ENCODE data around the gene MTA1.

DNA sequence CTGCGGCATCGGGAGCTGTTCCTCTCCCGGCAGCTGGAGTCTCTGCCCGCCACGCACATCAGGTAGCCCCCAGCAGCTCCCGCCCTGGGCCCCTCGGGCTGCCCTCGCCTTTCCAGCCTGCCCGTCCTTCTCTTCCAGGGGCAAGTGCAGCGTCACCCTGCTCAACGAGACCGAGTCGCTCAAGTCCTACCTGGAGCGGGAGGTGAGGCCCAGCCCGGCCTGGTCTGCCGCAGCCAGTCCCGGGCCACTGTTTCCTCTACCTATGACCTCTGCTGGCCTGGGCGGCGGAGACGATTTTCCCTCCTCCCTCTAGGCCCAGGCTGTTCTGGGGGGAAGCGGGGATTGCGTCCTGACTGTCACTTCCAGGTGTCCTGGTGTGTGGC, 30.5 kb downstream of the MTA1 start:
- TF ChIP-seq, protein P1, sequence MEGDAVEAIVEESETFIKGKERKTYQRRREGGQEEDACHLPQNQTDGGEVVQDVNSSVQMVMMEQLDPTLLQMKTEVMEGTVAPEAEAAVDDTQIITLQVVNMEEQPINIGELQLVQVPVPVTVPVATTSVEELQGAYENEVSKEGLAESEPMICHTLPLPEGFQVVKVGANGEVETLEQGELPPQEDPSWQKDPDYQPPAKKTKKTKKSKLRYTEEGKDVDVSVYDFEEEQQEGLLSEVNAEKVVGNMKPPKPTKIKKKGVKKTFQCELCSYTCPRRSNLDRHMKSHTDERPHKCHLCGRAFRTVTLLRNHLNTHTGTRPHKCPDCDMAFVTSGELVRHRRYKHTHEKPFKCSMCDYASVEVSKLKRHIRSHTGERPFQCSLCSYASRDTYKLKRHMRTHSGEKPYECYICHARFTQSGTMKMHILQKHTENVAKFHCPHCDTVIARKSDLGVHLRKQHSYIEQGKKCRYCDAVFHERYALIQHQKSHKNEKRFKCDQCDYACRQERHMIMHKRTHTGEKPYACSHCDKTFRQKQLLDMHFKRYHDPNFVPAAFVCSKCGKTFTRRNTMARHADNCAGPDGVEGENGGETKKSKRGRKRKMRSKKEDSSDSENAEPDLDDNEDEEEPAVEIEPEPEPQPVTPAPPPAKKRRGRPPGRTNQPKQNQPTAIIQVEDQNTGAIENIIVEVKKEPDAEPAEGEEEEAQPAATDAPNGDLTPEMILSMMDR (IDR thresholded peaks at IDR 0.05; ENCODE audit: low read depth, low read length), result no peak
- no peak for TF ChIP-seq POLR2A (IDR thresholded peaks at IDR 0.05; ENCODE audit: extremely low read depth, insufficient read length)

Measured in NB4 (cell line).